Neural cell (in vitro differentiated cells): ENCODE results near the gene ACTL10.

Source experiments
- CTCF ChIP-seq: fragments of 450-650 bp; IDR thresholded peaks from 2 replicates; pipeline ENCODE4 v1.5.1; 2014; ENCODE audit warnings: antibody characterized with exemption, mild to moderate bottlenecking, moderate library complexity; ENCODE audit not compliant: poor library complexity, severe bottlenecking
- POLR2AphosphoS5 ChIP-seq: IDR thresholded peaks from 2 replicates; pipeline ENCODE4 v1.6.1; 2012
- RAD21 ChIP-seq: fragments of 450-650 bp; conservative IDR thresholded peaks from 2 replicates; pipeline ENCODE4 v1.6.1; 2014; ENCODE audit warnings: antibody characterized with exemption, mild to moderate bottlenecking, moderate library complexity
- REST ChIP-seq: IDR thresholded peaks from 2 replicates; pipeline ENCODE4 v1.6.1; 2012; ENCODE audit warnings: borderline replicate concordance

- TF ChIP-seq RAD21 (no peak), CTCF (no peak), REST (no peak), POLR2AphosphoS5 (no peak)
These were observed 517 bp downstream of the ACTL10 start for GRCh38 chr20:33667245-33667675.
